Ovary (tissue), 9 donors: ENCODE measurements around the gene SRGAP3. TPM values are rescaled to one million over a fixed set of nuclear protein-coding genes. Genes with fewer than 3 reads are reported as not detected.

Experiments
- DNase-seq, 5 donors: peaks; one replicate each; pipeline ENCODE4 v3.0.0-alpha.2; 2019 to 2020
- H3K27ac ChIP-seq, 2 donors: fragments of 200-600 bp; one replicate each; pipeline versions ENCODE4 v1.5.1 to v1.8.0; 2019 to 2022
- H3K27me3 ChIP-seq: fragments of 200-600 bp; one replicate; pipeline ENCODE4 v1.8.0; 2022
- H3K36me3 ChIP-seq: fragments of 200-600 bp; sonication (generic); one replicate; pipeline ENCODE4 v1.5.1; 2019
- H3K4me1 ChIP-seq: one replicate; pipeline ENCODE4 v1.8.1; 2013; ENCODE audit warnings: mild to moderate bottlenecking, moderate library complexity; ENCODE audit not compliant: insufficient read depth
- H3K4me3 ChIP-seq: fragments of 200-600 bp; sonication (generic); one replicate; pipeline ENCODE4 v1.5.1; 2017
- H3K9me3 ChIP-seq, 2 donors: fragments of 200-600 bp in 1 of 2; sonication (generic) in 1 of 2; one replicate each; pipeline versions ENCODE4 v1.5.1 to v1.8.1; 2013 to 2019; ENCODE audit warnings: mild to moderate bottlenecking in 1 of 2, moderate library complexity in 1 of 2
- EP300 ChIP-seq: sonication (generic); formaldehyde crosslinking; IDR thresholded peaks from one replicate; pipeline ENCODE4 v1.6.1; 2017; ENCODE audit warnings: antibody characterized with exemption
- POLR2A ChIP-seq: fragments of 450-650 bp; IDR thresholded peaks from one replicate; pipeline ENCODE4 v1.6.1; 2017; ENCODE audit warnings: antibody characterized with exemption, mild to moderate bottlenecking, moderate library complexity
- WGBS, 3 donors: extraction: QIAGEN DNeasy Blood & Tissue Kit in 1 of 3; methylation state at CpG; one replicate each; pipeline versions ENCODE4 v1.1.5 to v1.1.7; 2013 to 2017; 5-methylcytosine and 5-hydroxymethylcytosine counted together
- intact Hi-C, 4 donors: fragments of 100-400 bp; cut with DNase I; formaldehyde crosslinking; loops; one replicate each; pipeline versions ENCODE4 v1.11.0 to v1.15.1; 2022 to 2023
- polyA plus RNA-seq, 2 donors: library from polyadenylated mRNA; stranded (reverse); fragments of 200-250 nt in 1 of 2; fragments of 350-450 nt in 1 of 2; fragmentation: Illumina TruSeq in 1 of 2; extraction: RNeasy Lipid Tissue Mini Kit (QIAGEN cat#74804) in 1 of 2; gene quantifications; one replicate each; pipeline ENCODE4 v1.2.3, GENCODE V29; 2013 to 2014
- total RNA-seq, 7 donors: library from RNA; depleted of rRNA in 2 of 7; stranded (reverse); fragments of >200 nt in 2 of 7; fragmentation: NEBNext Ultra II Directional in 3 of 7; extraction: Animal tissue kit (Norgen Biotek cat#: 25700) in 3 of 7; gene quantifications; one replicate each; pipeline versions ENCODE4 v1.1.0 to v1.2.4, GENCODE V29; 2016 to 2023
- TF ChIP-seq, protein P1 (sequence below), 3 donors: fragments of 450-650 bp in 2 of 3; fragments of 200-600 bp in 1 of 3; IDR thresholded peaks; one replicate each; pipeline versions ENCODE4 v1.5.1 to v1.8.0; 2016 to 2022; ENCODE audit warnings: antibody characterized with exemption in 3 of 3, mild to moderate bottlenecking in 1 of 3
- donor health status: DM: no; HTN: no; CAD: no; lungs with moderate emphysema.
- donor health status: DM: no; HTN: no; CAD: no.
- donor health status: Bipolar disorder and iron deficiency.
- donor health status: DM: yes; HTN: yes; CAD: no.
- donor health status: DM: no; HTN: no; CAD: no.
- donor health status: DM: yes; HTN: yes; CAD: no.

The SRGAP3 gene
- total and polyA plus RNA-seq, 9 donors, result 2.1 to 36.8 (median 13.1) TPM

GRCh38 chr3:9149566-9149965, 99.9 kb downstream of the SRGAP3 start:
- no peak overlapping the region for H3K27ac ChIP-seq
- H3K27me3 ChIP-seq, result no peaks in the 10 kb centered on the region
- peaks cover 3% of the 10 kb centered on the region for H3K4me1 ChIP-seq
- WGBS, 3 donors, result 96 to 97% (median 97%) methylated on average over 5 of the region's 5 CpGs
- intact Hi-C loops, result no loop called here
- DNase-seq, result no peak
- no peaks in the 10 kb centered on the region for H3K36me3 ChIP-seq
- no peak for TF ChIP-seq POLR2A
- TF ChIP-seq EP300, result no peak
- no peaks in the 10 kb centered on the region for H3K9me3 ChIP-seq
- no peak overlapping the region for H3K4me3 ChIP-seq

DNA sequence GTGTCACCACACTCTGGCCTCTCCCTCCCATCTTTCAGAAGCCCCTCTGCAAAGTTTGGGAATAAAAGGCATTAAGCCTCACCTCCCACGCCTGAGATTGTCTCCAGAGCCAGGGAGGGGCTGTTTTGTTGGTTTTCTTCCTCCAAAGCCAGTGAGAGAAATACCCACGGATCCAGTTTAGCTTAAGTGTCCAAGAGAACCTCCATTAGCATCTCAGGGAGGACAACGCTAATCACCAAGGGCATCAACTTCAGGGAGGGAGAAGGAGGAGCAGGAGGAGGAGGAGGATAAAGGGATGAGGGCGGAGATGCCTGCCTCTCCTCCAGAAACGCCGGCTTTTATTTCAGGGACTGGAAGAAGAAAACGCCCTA, 101.6 kb downstream of the SRGAP3 start:
- TF ChIP-seq POLR2A, result no peak
- TF ChIP-seq EP300, result no peak
- TF ChIP-seq, protein P1, sequence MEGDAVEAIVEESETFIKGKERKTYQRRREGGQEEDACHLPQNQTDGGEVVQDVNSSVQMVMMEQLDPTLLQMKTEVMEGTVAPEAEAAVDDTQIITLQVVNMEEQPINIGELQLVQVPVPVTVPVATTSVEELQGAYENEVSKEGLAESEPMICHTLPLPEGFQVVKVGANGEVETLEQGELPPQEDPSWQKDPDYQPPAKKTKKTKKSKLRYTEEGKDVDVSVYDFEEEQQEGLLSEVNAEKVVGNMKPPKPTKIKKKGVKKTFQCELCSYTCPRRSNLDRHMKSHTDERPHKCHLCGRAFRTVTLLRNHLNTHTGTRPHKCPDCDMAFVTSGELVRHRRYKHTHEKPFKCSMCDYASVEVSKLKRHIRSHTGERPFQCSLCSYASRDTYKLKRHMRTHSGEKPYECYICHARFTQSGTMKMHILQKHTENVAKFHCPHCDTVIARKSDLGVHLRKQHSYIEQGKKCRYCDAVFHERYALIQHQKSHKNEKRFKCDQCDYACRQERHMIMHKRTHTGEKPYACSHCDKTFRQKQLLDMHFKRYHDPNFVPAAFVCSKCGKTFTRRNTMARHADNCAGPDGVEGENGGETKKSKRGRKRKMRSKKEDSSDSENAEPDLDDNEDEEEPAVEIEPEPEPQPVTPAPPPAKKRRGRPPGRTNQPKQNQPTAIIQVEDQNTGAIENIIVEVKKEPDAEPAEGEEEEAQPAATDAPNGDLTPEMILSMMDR (IDR thresholded peaks at IDR 0.05), result no peak
- WGBS, 3 donors, result 28 to 35% (median 34%) methylated on average over 7 of the region's 7 CpGs
- peaks cover 5% of the 10 kb centered on the region for H3K4me1 ChIP-seq
- no peaks in the 10 kb centered on the region for H3K36me3 ChIP-seq
- no peak for DNase-seq
- intact Hi-C loops, result no loop called here
- H3K27me3 ChIP-seq, result no peaks in the 10 kb centered on the region
- no peaks in the 10 kb centered on the region for H3K9me3 ChIP-seq
- no peak overlapping the region for H3K27ac ChIP-seq
- no peak overlapping the region for H3K4me3 ChIP-seq

GRCh38 chr3:9147215-9147895, 102.1 kb downstream of the SRGAP3 start:
- no peaks in the 10 kb centered on the region for H3K9me3 ChIP-seq
- TF ChIP-seq, protein P1 (IDR thresholded peaks at IDR 0.05), result no peak
- TF ChIP-seq EP300, result no peak
- TF ChIP-seq POLR2A, result no peak
- no peaks in the 10 kb centered on the region for H3K36me3 ChIP-seq
- no peak overlapping the region for H3K4me3 ChIP-seq
- peaks cover 7% of the 10 kb centered on the region for H3K4me1 ChIP-seq
- DNase-seq, result no peak
- intact Hi-C loops, result no loop called here
- no peaks in the 10 kb centered on the region for H3K27me3 ChIP-seq
- WGBS, 3 donors, result 36 to 47% (median 38%) methylated on average over 8 of the region's 8 CpGs
- H3K27ac ChIP-seq, result no peak overlapping the region

DNA sequence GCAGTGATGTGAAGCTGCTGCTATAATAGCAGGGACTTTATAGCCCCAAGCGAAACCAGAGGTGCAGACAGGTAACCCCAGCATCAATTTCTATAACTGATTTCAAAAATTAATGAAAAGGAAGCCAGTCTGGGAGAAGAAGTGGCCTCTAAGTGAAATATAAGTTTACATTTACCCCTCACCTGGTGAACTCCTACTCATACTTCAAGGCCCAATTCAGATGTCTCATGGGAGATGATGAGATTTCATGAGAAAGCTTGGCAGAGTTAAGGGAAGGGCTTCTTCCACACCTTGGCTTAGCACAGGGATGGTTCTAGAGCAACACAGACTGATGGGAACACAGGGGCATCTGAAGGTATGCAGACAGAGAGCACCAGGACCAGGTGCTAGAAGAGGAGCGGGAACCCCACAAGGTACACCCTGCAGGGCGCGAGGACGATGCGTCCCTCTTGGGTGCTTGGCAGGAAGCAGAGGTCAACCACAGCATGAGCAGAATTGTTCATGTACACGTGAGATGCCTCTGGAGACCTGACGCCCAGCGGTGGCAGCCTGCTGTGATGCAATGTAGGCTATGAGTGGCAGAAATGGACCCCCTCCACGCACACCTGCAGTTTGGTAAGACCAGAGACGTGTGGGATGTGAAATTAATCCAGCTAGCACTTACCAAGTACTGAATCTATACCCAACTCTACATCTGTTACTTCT, 102.9 kb downstream of the SRGAP3 start:
- Histone ChIP-seq H3K27ac (no peak overlapping the region), H3K9me3 (no peaks in the 10 kb centered on the region), H3K27me3 (no peaks in the 10 kb centered on the region), H3K36me3 (no peaks in the 10 kb centered on the region), H3K4me1 (peaks cover 9% of the 10 kb centered on the region), H3K4me3 (no peak overlapping the region)
- 92 to 94% (median 94%) methylated on average over 11 of the region's 11 CpGs for WGBS, 3 donors
- intact Hi-C loops, result no loop called here
- TF ChIP-seq, protein P1 (IDR thresholded peaks at IDR 0.05), result no peak
- TF ChIP-seq POLR2A, result no peak
- TF ChIP-seq EP300, result no peak
- no peak for DNase-seq

DNA sequence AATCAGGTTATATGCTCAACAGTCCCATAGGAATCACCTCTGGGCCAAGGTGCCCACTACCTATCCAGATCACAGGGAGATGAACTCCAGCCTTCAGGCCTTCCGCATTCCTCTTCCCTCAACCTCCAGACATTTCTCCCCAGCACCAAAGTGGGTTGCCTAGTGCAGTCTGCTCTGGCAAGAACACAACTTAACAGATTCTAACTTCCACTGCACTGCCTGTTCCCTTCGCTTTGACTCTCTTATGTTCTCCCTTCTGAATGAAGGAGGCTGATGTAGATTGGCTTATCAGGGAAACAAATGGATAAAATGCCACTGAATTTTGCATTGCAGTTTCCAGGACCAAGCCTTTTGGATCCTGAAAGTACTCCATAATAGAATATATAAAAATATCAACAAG, 106.3 kb downstream of the SRGAP3 start:
- no peak for DNase-seq
- no peaks in the 10 kb centered on the region for H3K27me3 ChIP-seq
- H3K27ac ChIP-seq, result no peak overlapping the region
- H3K9me3 ChIP-seq, result no peaks in the 10 kb centered on the region
- TF ChIP-seq, protein P1 (IDR thresholded peaks at IDR 0.05), result no peak
- TF ChIP-seq POLR2A, result no peak
- no peak for TF ChIP-seq EP300
- H3K36me3 ChIP-seq, result no peaks in the 10 kb centered on the region
- H3K4me3 ChIP-seq, result no peak overlapping the region
- intact Hi-C loops, result no loop called here
- WGBS, 3 donors, result 91 to 96% (median 94%) methylated on average over 2 of the region's 2 CpGs
- peaks cover 14% of the 10 kb centered on the region for H3K4me1 ChIP-seq
